C1 segment of cervical spinal cord (tissue), 14 donors: ENCODE results near the gene SUZ12.
"Not testable (repeated sequence)": the region's sequence is repeated elsewhere in the genome, so short reads cannot be mapped to it uniquely, and the experiment has no call there.

Experiments used
- DNase-seq, 14 donors: peaks; one replicate each; lab custom pipeline; 2025; lab: John Stamatoyannopoulos, UW

SUZ12 gene

GRCh38 chr17:31936615-31937609 is at the start of gene SUZ12:
Gene SUZ12, plus strand, starts transcription at chr17:31937007. Its CDS starts 240 bp downstream, at chr17:31937247.
- peak; percentile 20 to 90 (median 84) for DNase-seq

DNA sequence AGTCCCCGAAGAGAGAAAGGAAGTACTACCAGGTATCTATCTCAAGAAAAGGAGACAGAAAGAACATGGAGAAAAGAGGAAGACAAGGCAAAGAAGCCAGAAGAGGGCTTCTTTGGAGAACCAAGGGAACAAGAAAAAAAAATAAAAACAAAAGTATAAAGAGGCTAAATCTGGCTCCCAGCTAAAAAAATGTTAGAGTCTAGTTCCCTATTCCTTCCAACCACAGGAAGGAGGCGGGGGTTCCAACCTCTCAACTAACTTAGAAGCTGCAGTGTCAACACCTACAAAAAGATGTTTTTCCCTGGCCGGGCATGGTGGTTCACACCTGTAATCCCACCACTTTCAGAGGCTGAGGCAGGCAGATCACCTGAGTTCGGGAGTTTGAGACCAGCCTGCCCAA is 48.7 kb upstream of the SUZ12 start:
- peak in 2 of 14 donors; percentile 5 for DNase-seq

DNA sequence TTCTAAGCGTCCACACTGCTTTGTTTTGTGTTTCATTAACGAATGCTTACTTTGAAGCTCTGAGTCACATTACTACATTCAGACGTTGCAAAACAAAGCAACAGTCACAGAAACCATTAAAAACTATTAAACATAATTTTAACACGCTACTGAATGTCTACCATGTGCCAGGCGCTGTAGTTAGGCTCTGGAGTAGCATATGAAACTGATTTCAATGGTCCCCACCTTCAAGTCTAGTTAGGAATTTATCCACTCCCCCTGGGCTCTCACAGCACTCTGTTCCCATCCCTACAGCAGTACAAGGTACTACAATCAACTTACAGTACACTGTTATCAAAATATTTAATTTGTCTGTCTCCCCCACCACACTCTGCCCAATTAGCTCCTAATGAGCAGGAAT is 35.9 kb upstream of the SUZ12 start:
- no peak for DNase-seq

GRCh38 chr17:31902693-31903092 is 34.1 kb upstream of the SUZ12 start:
- DNase-seq = no peak

- no peak for DNase-seq
Observed at GRCh38 chr17:31903401-31903800, 33.4 kb upstream of the SUZ12 start.

GRCh38 chr17:31907342-31907962 is 29.4 kb upstream of the SUZ12 start:
- peak in 1 of 14 donors; percentile 7 for DNase-seq

GRCh38 chr17:31908386-31908785 is 28.4 kb upstream of the SUZ12 start:
- DNase-seq = no peak

DNA sequence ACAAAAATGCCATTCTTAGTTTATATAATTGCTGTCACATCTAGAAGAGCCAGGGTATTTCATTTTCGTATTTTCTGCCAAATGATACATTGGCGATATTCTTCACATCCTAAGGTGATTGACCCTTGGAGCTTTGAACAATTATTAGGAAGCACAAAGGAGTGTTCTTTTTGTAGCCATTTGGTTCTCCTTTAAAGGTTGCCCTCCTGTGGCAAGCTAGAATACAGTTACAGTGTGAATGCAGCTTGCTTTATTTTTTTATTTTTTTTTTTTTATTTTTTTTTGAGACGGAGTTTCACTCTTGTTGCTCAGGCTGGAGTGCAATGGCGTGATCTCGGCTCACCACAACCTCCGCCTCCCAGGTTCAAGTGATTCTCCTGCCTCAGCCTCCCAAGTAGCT is 24.1 kb upstream of the SUZ12 start:
- DNase-seq = not testable (repeated sequence)

DNA sequence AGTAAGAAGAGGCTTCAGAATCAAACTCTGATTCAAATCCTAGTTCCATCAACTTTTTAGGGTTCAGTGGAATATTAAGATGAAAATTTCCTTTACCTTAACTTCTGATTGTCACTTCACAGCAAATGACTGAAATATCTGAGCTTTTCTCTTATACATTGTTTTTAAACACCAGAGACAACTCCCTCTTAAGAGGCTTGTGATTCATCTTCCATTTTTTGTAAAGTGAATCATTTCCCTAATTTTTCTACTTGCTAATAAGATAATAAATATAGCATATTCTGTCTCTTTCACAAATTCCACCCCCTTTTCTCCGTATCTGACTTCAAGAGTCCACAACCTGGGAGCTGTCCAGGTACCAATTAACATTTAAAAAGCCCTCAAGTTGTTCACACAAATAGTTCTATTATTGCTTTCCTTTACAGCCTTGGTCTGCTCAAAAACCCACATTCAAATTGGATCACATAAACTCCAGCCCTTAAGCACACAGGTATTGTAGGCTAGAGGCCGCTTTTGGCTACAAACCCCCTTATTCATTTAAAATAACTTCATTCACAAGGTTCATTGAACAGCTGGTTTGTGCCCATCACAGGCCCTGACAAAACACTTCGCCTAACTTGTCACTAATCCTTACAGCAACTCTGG is 21.2 kb upstream of the SUZ12 start:
- no peak for DNase-seq

- no peak for DNase-seq
Observed at GRCh38 chr17:31916491-31917064, 20.2 kb upstream of the SUZ12 start.

DNA sequence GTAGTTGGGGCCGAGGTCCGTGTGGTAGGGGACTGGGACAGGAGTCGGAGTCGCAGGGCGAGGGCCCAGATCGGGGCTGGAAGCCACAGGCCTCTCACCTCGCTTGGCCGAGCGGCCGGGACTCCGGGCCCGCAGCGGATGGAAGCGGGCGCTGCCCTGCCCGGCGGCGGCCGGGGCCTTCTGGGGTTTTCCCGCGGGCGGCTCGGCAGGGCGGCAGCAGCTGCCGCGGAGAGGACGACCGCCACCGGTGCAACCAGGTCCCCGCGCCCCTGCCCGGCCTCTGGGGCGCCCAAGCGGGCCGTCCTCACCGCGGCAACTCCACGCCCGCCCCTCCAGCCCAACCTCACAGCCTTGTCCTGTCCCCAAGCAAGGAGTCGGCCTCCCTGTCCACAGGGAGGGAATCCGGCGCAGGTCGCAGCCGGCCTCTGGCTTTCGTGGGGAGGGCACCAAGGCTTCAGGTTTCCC is 19.7 kb upstream of the SUZ12 start:
- no peak for DNase-seq

GRCh38 chr17:31917721-31918120 is 19.1 kb upstream of the SUZ12 start:
- DNase-seq = not testable (repeated sequence)

DNA sequence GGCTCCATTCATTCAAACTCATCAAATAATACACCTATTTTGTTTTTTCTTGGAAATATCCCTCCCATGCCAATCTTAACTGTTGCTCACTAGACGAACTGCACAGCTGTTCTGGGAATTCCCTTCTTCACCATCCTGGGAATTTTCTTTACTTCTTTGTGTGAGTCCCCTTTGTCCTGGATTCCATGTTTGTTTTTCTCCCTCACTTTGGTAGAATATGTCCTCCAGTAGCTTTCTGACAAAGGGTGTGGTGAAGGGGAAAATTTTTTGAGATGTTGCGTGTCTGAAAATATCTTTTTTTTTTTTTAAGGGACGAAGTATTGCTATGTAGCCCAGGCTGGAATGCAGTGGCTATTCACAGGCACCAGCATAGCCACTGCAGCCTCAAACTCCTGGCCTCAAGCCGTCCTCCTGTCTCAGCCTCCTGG is 18.1 kb upstream of the SUZ12 start:
- DNase-seq = no peak

DNA sequence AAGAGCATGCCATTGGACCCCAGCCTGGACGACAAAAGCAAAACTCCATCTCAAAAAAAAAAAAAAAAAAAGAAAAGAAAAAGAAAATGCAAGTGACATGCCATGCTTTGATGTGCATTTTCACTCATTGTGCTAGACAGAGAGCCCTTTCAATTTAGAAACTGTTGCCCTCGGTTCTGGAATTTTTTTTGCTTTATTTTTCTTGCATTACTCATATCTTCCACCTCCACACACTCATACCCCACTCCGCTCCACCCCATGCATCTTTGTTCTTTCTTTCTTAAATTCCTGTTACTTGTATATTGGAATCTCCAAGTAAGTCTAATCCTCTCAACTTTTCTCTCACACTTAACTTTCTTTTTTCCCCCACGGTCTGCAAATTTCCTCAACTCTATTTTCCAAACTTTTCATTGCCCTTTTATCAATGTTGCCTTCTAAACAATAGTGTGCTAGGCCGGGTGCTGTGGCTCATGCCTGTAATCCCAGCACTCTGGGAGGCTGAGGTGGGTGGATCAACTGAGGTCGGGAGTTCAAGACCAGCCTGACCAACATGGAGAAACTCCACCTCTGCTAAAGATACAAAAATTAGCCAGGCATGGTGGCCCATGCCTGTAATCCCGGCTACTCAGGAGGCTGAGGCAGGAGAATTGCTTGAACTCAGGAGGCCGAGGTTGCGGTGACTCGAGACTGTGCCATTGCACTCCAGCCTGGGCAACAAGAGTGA is 16.8 kb upstream of the SUZ12 start:
- DNase-seq = no peak

DNA sequence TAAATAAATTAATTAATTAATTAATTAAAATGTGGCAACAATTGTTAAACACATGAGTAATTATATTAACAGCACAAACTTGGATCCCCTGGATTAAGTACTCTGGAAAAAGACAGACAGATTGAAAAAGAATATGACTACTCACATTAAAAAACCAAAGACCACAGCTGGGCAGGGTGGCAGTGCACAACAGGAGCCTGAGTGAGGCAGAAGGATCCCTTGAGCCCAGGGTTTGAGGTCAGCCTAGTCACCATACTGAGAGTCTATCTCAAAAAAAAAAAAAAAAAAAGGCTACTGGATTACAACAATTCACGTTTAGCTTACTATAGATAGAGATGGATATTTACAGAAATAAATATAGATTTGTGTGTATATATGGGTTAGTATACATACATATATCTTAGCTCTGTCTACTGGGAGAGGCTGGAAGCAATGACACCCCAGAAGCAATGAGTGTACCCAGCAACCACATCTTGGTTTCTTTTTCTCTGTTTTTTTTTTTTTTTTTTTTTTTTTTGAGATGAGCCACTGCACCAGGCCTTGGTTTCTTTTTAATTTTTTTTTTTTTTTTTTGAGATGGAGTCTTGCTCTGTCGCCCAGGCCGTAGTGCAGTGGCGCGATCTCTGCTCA is 10.6 kb upstream of the SUZ12 start:
- DNase-seq = no peak

DNA sequence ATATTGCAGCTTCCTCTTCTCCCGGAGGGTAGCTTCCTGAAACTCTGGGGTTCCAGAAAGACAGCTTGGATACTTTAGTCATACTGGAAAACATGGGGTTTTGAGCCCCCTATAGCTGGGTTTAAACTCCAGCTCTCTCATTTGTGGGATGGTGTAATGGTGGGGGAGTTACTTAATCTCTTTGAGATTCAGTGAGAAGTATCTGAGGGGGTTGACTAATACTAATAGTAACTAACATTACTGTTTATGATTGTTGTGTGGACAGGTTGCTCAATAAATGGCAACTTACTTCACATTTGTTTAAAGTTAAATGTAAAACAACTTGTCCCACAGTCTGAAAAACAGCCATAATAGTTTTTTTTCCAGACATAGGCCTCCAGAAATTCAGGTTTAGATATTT is 5.1 kb upstream of the SUZ12 start:
- DNase-seq = no peak

GRCh38 chr17:31935512-31935911 is 1.3 kb upstream of the SUZ12 start:
- DNase-seq = no peak

DNA sequence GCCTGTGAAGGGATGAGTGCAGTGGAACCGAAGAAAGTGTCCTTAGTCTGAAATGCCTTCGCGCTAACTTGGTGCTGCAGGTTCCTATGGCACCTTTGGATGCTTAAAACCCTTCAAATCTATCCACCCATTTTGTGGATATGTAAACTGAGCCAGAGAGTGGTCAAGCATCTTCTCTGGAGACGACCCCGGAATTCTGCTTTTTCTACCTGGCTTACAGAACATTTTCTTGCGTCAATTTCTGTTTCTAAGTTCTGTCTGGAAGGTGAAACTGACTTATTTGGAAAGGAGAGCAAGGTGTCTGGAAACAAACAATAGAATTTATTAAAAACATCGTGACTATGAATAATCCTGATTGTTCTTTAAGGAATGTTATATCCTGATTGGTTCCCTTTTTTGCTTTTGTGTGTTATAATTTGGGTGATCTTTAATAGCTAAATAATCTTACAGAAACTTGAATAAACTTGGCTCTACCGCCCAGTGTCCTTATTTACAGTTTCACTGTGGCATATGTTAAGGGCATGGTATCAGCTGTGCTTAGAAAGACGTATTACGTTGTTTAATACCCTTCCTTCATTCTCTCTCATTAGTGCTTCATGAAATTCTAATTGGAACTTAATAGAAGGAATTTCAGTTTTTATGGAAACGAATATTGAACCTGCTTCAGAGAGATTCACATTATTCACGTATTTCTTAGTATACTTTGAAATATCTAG is 1.3 kb downstream of the SUZ12 start:
- not testable (repeated sequence) for DNase-seq

GRCh38 chr17:31941916-31942315 is 5.1 kb downstream of the SUZ12 start:
- DNase-seq = not testable (repeated sequence)

DNA sequence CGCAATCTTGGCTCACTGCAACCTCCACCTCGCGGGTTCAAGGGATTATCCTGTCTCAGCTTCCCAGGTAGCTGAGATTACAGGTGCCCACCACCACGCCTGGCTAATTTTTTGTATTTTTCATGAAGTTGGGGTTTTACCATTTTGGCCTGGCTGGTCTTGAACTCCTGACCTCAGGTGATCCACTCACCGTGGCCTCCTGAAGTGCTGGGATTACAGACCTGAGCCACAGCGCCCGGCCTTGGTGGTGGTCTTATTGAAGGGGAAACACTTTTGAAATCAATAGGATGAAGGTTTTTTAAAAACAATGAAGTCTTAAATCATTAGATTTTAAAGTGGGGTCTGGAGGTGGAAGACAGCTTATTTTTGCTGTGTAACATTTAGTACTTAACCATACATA is 5.6 kb downstream of the SUZ12 start:
- not testable (repeated sequence) for DNase-seq
